ENCODE data around the gene FBXO41.

DNA sequence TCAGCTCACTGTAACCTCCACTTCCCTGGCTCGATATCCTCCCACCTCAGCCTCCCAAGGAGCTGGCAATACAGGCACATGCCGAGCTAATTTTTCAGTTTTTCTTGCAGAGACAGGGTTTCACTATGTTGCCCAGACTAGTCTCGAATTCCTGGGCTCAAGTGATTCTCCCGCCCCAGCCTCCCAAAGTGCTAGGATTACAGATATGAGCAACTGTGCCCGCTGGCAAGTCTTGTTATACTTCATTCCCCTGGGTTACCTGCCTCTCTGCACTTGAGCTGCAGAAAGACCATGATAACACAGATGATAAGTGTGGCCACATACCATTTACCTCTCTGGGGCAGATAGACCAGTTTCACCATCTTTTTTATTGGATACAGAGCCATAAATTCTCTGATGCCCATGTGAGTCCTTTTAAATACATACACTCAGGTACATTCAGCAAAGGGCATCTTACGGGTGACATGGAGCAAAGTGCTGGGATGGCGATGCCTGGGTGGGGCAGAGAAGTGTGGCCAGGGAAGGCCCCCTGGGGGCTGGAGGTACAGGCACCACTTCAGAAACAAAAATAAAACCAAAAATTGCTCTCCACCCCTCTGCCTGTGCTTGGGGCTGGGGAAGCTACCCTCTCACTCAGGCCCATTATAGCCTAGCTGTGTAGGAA is 29.8 kb downstream of the FBXO41 start:
- no peak for TF ChIP-seq EZH2 (IDR thresholded peaks at IDR 0.05; ENCODE audit: insufficient read depth, low read length)
- TF ChIP-seq, protein P1, sequence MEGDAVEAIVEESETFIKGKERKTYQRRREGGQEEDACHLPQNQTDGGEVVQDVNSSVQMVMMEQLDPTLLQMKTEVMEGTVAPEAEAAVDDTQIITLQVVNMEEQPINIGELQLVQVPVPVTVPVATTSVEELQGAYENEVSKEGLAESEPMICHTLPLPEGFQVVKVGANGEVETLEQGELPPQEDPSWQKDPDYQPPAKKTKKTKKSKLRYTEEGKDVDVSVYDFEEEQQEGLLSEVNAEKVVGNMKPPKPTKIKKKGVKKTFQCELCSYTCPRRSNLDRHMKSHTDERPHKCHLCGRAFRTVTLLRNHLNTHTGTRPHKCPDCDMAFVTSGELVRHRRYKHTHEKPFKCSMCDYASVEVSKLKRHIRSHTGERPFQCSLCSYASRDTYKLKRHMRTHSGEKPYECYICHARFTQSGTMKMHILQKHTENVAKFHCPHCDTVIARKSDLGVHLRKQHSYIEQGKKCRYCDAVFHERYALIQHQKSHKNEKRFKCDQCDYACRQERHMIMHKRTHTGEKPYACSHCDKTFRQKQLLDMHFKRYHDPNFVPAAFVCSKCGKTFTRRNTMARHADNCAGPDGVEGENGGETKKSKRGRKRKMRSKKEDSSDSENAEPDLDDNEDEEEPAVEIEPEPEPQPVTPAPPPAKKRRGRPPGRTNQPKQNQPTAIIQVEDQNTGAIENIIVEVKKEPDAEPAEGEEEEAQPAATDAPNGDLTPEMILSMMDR (IDR thresholded peaks at IDR 0.05; ENCODE audit: insufficient read depth, low read depth, low read length), result no peak

Measured in astrocyte (in vitro differentiated cells and primary cell).